ENCODE measurements around the gene CSTF2. TPM values are rescaled to one million over a fixed set of nuclear protein-coding genes. Genes with fewer than 3 reads are reported as not detected.

The CSTF2 gene
- total RNA-seq, 2 donors from 2014 or later, result 27.4 to 28.3 TPM

DNA sequence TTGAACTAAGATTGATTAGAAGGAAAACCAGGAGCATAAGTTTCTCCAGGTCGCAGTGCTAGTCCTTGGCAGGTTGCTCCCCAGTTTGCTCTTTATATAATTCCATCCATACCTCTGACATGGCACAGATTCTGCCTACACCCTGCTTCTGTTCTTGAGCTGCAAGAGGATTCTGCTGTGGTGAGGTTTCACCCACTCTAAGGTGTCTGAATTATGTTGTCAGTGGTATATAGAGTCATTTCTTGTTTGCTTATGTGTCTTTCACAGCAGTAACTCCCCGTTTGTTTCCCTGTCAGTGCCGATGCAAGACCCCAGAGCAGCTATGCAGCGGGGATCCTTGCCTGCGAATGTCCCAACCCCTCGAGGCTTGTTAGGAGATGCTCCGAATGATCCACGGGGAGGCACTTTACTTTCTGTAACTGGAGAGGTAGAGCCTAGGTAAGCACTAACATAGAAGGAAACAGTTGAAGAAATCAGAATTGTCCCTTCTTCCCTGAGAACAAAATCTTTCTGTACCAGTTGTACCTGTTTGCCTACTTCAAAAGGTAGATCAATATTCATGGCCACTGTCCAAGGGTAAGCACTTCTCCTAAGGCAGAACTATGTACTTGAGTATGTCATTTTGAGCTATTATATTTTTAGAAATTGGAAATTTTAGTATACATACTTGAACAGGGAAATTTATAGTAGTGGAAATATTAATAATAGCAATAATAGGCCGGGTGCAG is 11.2 kb downstream of the CSTF2 start:
- H3K4me1 ChIP-seq (ENCODE audit: control insufficient read depth, insufficient read depth, low read length), result no peaks in the 10 kb centered on the region
- Mint-ChIP-seq H3K9me3 (peaks cover 41% of the 10 kb centered on the region), H3K27me3 (ENCODE audit: insufficient read depth) (no peaks in the 10 kb centered on the region), H3K36me3 (ENCODE audit: low read depth) (peaks cover 53% of the 10 kb centered on the region), H3K4me1 (no peaks in the 10 kb centered on the region), H3K4me3 (no peak overlapping the region), H3K27ac (no peak overlapping the region)
- H3K36me3 ChIP-seq (ENCODE audit: control insufficient read depth, insufficient read depth, low read length), result peaks cover 55% of the 10 kb centered on the region
- H3K27ac ChIP-seq (ENCODE audit: low read depth, low read length), result no peak overlapping the region
- no peak overlapping the region for H3K4me3 ChIP-seq (ENCODE audit: low read length)
- WGBS, 2 experiments (ENCODE audit: insufficient coverage in 1 of 2, insufficient read length in 1 of 2), result 96% methylated on average over 9 of the region's 9 CpGs; no CpG with 5 or more reads in 1 of the 2 experiments
- no peaks in the 10 kb centered on the region for H3K9me3 ChIP-seq (ENCODE audit: control insufficient read depth, low read length)
- no peaks in the 10 kb centered on the region for H3K27me3 ChIP-seq (ENCODE audit: control insufficient read depth, insufficient read depth, low read length, poor library complexity, severe bottlenecking)
- no peak for DNase-seq
- TF ChIP-seq, protein P1, sequence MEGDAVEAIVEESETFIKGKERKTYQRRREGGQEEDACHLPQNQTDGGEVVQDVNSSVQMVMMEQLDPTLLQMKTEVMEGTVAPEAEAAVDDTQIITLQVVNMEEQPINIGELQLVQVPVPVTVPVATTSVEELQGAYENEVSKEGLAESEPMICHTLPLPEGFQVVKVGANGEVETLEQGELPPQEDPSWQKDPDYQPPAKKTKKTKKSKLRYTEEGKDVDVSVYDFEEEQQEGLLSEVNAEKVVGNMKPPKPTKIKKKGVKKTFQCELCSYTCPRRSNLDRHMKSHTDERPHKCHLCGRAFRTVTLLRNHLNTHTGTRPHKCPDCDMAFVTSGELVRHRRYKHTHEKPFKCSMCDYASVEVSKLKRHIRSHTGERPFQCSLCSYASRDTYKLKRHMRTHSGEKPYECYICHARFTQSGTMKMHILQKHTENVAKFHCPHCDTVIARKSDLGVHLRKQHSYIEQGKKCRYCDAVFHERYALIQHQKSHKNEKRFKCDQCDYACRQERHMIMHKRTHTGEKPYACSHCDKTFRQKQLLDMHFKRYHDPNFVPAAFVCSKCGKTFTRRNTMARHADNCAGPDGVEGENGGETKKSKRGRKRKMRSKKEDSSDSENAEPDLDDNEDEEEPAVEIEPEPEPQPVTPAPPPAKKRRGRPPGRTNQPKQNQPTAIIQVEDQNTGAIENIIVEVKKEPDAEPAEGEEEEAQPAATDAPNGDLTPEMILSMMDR (conservative IDR thresholded peaks at IDR 0.05), result no peak
- no peak overlapping the region for H3K9ac ChIP-seq (ENCODE audit: extremely low read depth, low read length, poor library complexity, severe bottlenecking)

DNA sequence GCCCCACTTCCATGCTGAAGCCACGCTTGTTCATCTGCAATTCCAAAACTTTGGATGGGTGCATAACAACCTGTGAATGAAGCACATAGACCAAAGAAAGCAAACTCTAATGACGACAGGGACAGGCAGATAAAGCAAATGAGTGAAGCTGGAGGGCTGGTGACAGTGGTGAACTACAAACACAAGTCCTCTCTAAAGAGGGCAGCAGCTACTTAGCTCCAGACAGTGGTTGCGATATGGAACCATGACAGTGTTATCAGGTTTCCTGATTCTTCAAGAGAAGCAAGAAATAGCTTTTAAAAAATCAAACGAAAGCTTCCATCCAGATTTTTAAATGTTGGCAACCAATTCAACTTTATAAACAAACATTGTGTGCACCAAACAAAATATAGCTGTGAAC is 30.1 kb downstream of the CSTF2 start:
- H3K27me3 ChIP-seq (ENCODE audit: control insufficient read depth, insufficient read depth, low read length, poor library complexity, severe bottlenecking), result no peaks in the 10 kb centered on the region
- H3K4me3 ChIP-seq (ENCODE audit: low read length), result no peak overlapping the region
- H3K9me3 ChIP-seq (ENCODE audit: control insufficient read depth, low read length), result no peaks in the 10 kb centered on the region
- Mint-ChIP-seq H3K36me3 (ENCODE audit: low read depth) (no peaks in the 10 kb centered on the region), H3K9me3 (peaks cover 47% of the 10 kb centered on the region), H3K27ac (no peak overlapping the region), H3K4me3 (no peak overlapping the region), H3K27me3 (ENCODE audit: insufficient read depth) (no peaks in the 10 kb centered on the region), H3K4me1 (no peaks in the 10 kb centered on the region)
- H3K4me1 ChIP-seq (ENCODE audit: control insufficient read depth, insufficient read depth, low read length), result no peaks in the 10 kb centered on the region
- no peak overlapping the region for H3K27ac ChIP-seq (ENCODE audit: low read depth, low read length)
- 75% methylated on average over 4 of the region's 4 CpGs; no CpG with 5 or more reads in 1 of the 2 experiments for WGBS, 2 experiments (ENCODE audit: insufficient coverage in 1 of 2, insufficient read length in 1 of 2)
- H3K9ac ChIP-seq (ENCODE audit: extremely low read depth, low read length, poor library complexity, severe bottlenecking), result no peak overlapping the region
- no peaks in the 10 kb centered on the region for H3K36me3 ChIP-seq (ENCODE audit: control insufficient read depth, insufficient read depth, low read length)
- TF ChIP-seq, protein P1 (conservative IDR thresholded peaks at IDR 0.05), result no peak
- no peak for DNase-seq

DNA sequence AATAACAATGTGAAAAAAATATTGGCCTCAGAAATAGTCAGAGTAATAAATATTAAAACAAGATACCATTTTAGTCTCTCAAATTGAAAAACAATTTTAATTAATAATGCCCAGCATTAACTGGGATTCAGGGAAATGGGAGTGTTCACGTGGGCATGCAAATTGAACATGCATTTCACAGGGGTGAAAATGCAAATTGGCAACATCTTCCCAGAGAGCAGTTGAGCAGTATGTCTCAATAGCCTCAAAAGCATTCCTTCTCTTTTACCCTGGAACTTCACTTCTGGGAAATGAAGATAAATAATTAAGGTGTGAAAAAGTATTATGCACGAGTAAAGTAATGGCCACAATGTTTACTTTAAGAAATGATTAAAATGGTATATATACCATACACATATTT is 32.6 kb downstream of the CSTF2 start:
- Mint-ChIP-seq H3K4me3 (no peak overlapping the region), H3K9me3 (peaks cover 57% of the 10 kb centered on the region), H3K27ac (no peak overlapping the region), H3K27me3 (ENCODE audit: insufficient read depth) (no peaks in the 10 kb centered on the region), H3K4me1 (no peaks in the 10 kb centered on the region), H3K36me3 (ENCODE audit: low read depth) (no peaks in the 10 kb centered on the region)
- H3K9me3 ChIP-seq (ENCODE audit: control insufficient read depth, low read length), result no peaks in the 10 kb centered on the region
- H3K9ac ChIP-seq (ENCODE audit: extremely low read depth, low read length, poor library complexity, severe bottlenecking), result no peak overlapping the region
- H3K36me3 ChIP-seq (ENCODE audit: control insufficient read depth, insufficient read depth, low read length), result no peaks in the 10 kb centered on the region
- H3K4me3 ChIP-seq (ENCODE audit: low read length), result no peak overlapping the region
- WGBS, 2 experiments (ENCODE audit: insufficient coverage in 1 of 2, insufficient read length in 1 of 2), result 65% methylated on average over 1 of the region's 2 CpGs; no CpG with 5 or more reads in 1 of the 2 experiments
- no peak overlapping the region for H3K27ac ChIP-seq (ENCODE audit: low read depth, low read length)
- H3K4me1 ChIP-seq (ENCODE audit: control insufficient read depth, insufficient read depth, low read length), result no peaks in the 10 kb centered on the region
- no peaks in the 10 kb centered on the region for H3K27me3 ChIP-seq (ENCODE audit: control insufficient read depth, insufficient read depth, low read length, poor library complexity, severe bottlenecking)
- TF ChIP-seq, protein P1 (conservative IDR thresholded peaks at IDR 0.05), result no peak
- no peak for DNase-seq
